KMS-11 (cell line): ENCODE results near the gene FBXL3.
"Not testable (repeated sequence)": the region's sequence is repeated elsewhere in the genome, so short reads cannot be mapped to it uniquely, and the experiment has no call there.

Source experiments
- H2AFZ ChIP-seq: fragments of 200-600 bp; sonication (generic); 2 replicates; pipeline ENCODE4 v1.6.1; 2016; ENCODE audit warnings: antibody characterized with exemption, mixed run types, low read depth
- H3K27ac ChIP-seq: fragments of 200-600 bp; sonication (generic); 2 replicates; pipeline ENCODE4 v1.6.1; 2016; ENCODE audit warnings: mild to moderate bottlenecking, mixed run types
- H3K27me3 ChIP-seq: fragments of 200-600 bp; sonication (generic); 2 replicates; pipeline ENCODE4 v1.6.1; 2017; ENCODE audit warnings: mild to moderate bottlenecking, low read depth, mixed run types, moderate library complexity; ENCODE audit not compliant: insufficient read depth
- H3K36me3 ChIP-seq: fragments of 200-600 bp; sonication (generic); 2 replicates; pipeline ENCODE4 v1.6.1; 2017; ENCODE audit warnings: mild to moderate bottlenecking, mixed run types; ENCODE audit not compliant: insufficient read depth
- H3K4me1 ChIP-seq: fragments of 200-600 bp; sonication (generic); 2 replicates; pipeline ENCODE4 v1.6.1; 2016; ENCODE audit warnings: mild to moderate bottlenecking, low read depth, mixed run types; ENCODE audit not compliant: poor library complexity, severe bottlenecking
- H3K4me2 ChIP-seq: fragments of 200-600 bp; sonication (generic); 2 replicates; pipeline ENCODE4 v1.7.0; 2016; ENCODE audit warnings: mild to moderate bottlenecking, mixed run types
- H3K4me3 ChIP-seq: fragments of 200-600 bp; sonication (generic); IDR thresholded peaks from 2 replicates; pipeline ENCODE4 v1.6.1; 2017; ENCODE audit warnings: low read depth, low read length, mixed read lengths; ENCODE audit not compliant: insufficient read depth
- H3K79me2 ChIP-seq: fragments of 200-600 bp; sonication (generic); 2 replicates; pipeline ENCODE4 v1.6.1; 2016; ENCODE audit warnings: low read depth, mixed run types; ENCODE audit not compliant: insufficient read depth
- H3K9ac ChIP-seq: fragments of 200-600 bp; sonication (generic); 2 replicates; pipeline ENCODE4 v1.6.1; 2016; ENCODE audit warnings: mild to moderate bottlenecking, mixed run types
- H4K20me1 ChIP-seq: fragments of 200-600 bp; sonication (generic); 2 replicates; pipeline ENCODE4 v1.6.1; 2016; ENCODE audit warnings: mild to moderate bottlenecking, mixed run types; ENCODE audit not compliant: insufficient read depth
- CTCF ChIP-seq: fragments of 200-600 bp; sonication (generic); conservative IDR thresholded peaks from 2 replicates; pipeline ENCODE4 v1.6.1; 2017; ENCODE audit warnings: low read depth, mild to moderate bottlenecking, antibody characterized with exemption, low read length, moderate library complexity, mixed read lengths

Gene FBXL3

GRCh38 chr13:77016251-77016812 lies 10.6 kb downstream of the FBXL3 start:
- Histone ChIP-seq H3K79me2 (peaks cover 20% of the 10 kb centered on the region; the same call in 1 of the 2 replicates), H3K36me3 (no peaks in the 10 kb centered on the region; the same call in 1 of the 2 replicates), H4K20me1 (0 out of 2 replicates have a peak, but pooled peaks cover 7% of the 10 kb centered on the region), H3K4me2 (no peak overlapping the region), H3K27me3 (no peaks in the 10 kb centered on the region), H3K4me3 (no peak overlapping the region), H3K27ac (no peak overlapping the region), H2AFZ (no peak overlapping the region), H3K4me1 (peaks cover 6% of the 10 kb centered on the region), H3K9ac (no peak overlapping the region)
- TF ChIP-seq CTCF = no peak

- peaks cover 8% of the 10 kb centered on the region; the same call in 1 of the 2 replicates for H3K79me2 ChIP-seq
- no peak overlapping the region for H3K4me2 ChIP-seq
- TF ChIP-seq CTCF = no peak
- no peak overlapping the region for H3K4me3 ChIP-seq
- H3K27me3 ChIP-seq = no peaks in the 10 kb centered on the region
- no peaks in the 10 kb centered on the region; the same call in 1 of the 2 replicates for H3K36me3 ChIP-seq
- no peak overlapping the region for H3K27ac ChIP-seq
- H4K20me1 ChIP-seq = 0 out of 2 replicates have a peak, but pooled peaks cover 7% of the 10 kb centered on the region
- H2AFZ ChIP-seq = no peak overlapping the region
- H3K9ac ChIP-seq = no peak overlapping the region
- no peaks in the 10 kb centered on the region for H3K4me1 ChIP-seq
These were observed 11.9 kb downstream of the FBXL3 start for GRCh38 chr13:77014906-77015685.

- Histone ChIP-seq H3K79me2 (peaks cover 7% of the 10 kb centered on the region; the same call in 1 of the 2 replicates), H3K36me3 (no peaks in the 10 kb centered on the region; the same call in 1 of the 2 replicates), H3K27me3 (no peaks in the 10 kb centered on the region), H3K4me2 (no peak overlapping the region), H3K4me3 (no peak overlapping the region), H3K9ac (no peak overlapping the region), H2AFZ (no peak overlapping the region), H4K20me1 (0 out of 2 replicates have a peak, but pooled peaks cover 7% of the 10 kb centered on the region), H3K27ac (no peak overlapping the region), H3K4me1 (no peaks in the 10 kb centered on the region)
- TF ChIP-seq CTCF = no peak
These were observed 13.0 kb downstream of the FBXL3 start for GRCh38 chr13:77013853-77014542.

- H3K79me2 ChIP-seq, H3K27ac ChIP-seq, H3K4me3 ChIP-seq, H3K36me3 ChIP-seq, H2AFZ ChIP-seq, H3K9ac ChIP-seq, H3K27me3 ChIP-seq, H3K4me1 ChIP-seq, H4K20me1 ChIP-seq, H3K4me2 ChIP-seq: not testable (repeated sequence)
These were observed 17.2 kb downstream of the FBXL3 start for GRCh38 chr13:77009719-77010118.
